ENCODE data around the gene BCAS3.
"Not testable (repeated sequence)": the region's sequence is repeated elsewhere in the genome, so short reads cannot be mapped to it uniquely, and the experiment has no call there.

BCAS3 gene

GRCh38 chr17:61340431-61341209 is 663.0 kb downstream of the BCAS3 start:
- DNase-seq (ENCODE audit: low read depth): no peak

- no peak for DNase-seq (ENCODE audit: low read depth)
These were observed 665.9 kb downstream of the BCAS3 start for GRCh38 chr17:61343576-61343975.

GRCh38 chr17:61345061-61345460 is 667.4 kb downstream of the BCAS3 start:
- no peak for DNase-seq (ENCODE audit: low read depth)

GRCh38 chr17:61345825-61346666 is 668.4 kb downstream of the BCAS3 start:
- no peak for DNase-seq (ENCODE audit: low read depth)

- DNase-seq (ENCODE audit: low read depth): no peak
These were observed 671.7 kb downstream of the BCAS3 start for GRCh38 chr17:61349350-61349749.

- DNase-seq (ENCODE audit: low read depth): no peak
These were observed 674.2 kb downstream of the BCAS3 start for GRCh38 chr17:61351745-61352407.

GRCh38 chr17:61352408-61352770 is 674.7 kb downstream of the BCAS3 start:
- no peak for DNase-seq (ENCODE audit: low read depth)

GRCh38 chr17:61352781-61353491 is 675.3 kb downstream of the BCAS3 start:
- DNase-seq (ENCODE audit: low read depth): no peak

GRCh38 chr17:61353615-61354014 is 676.0 kb downstream of the BCAS3 start:
- no peak for DNase-seq (ENCODE audit: low read depth)

- no peak for DNase-seq (ENCODE audit: low read depth)
These were observed 677.5 kb downstream of the BCAS3 start for GRCh38 chr17:61354895-61355874.

- DNase-seq (ENCODE audit: low read depth): not testable (repeated sequence)
These were observed 679.4 kb downstream of the BCAS3 start for GRCh38 chr17:61357061-61357460.

- not testable (repeated sequence) for DNase-seq (ENCODE audit: low read depth)
These were observed 681.9 kb downstream of the BCAS3 start for GRCh38 chr17:61359513-61359912.

- DNase-seq (ENCODE audit: low read depth): no peak
These were observed 682.8 kb downstream of the BCAS3 start for GRCh38 chr17:61360318-61360943.

- DNase-seq (ENCODE audit: low read depth): no peak
These were observed 683.4 kb downstream of the BCAS3 start for GRCh38 chr17:61361084-61361483.

- DNase-seq (ENCODE audit: low read depth): no peak
These were observed 684.7 kb downstream of the BCAS3 start for GRCh38 chr17:61362396-61362795.

GRCh38 chr17:61362852-61363600 is 685.4 kb downstream of the BCAS3 start:
- DNase-seq (ENCODE audit: low read depth): no peak

- DNase-seq (ENCODE audit: low read depth): no peak
These were observed 686.2 kb downstream of the BCAS3 start for GRCh38 chr17:61363601-61364462.

GRCh38 chr17:61364463-61364846 is 686.8 kb downstream of the BCAS3 start:
- no peak for DNase-seq (ENCODE audit: low read depth)

All from activated T-helper 9 cell treated with anti-CD3 and anti-CD28 coated beads, Interleukin-2, amount 50 U/mL, for 16 hours (primary cell).